Activated CD8-positive, alpha-beta memory T cell treated with anti-CD3 and anti-CD28 coated beads, Interleukin-2, amount 10 ng/mL, durations not matched to agents 7 days and 5 days (primary cell): Measurements from ENCODE around the gene OR2AT4. TPM values are rescaled to one million over a fixed set of nuclear protein-coding genes. Genes with fewer than 3 reads are reported as not detected.

Source experiments
- total RNA-seq, 2 experiments: library from RNA; stranded (reverse); gene quantifications; one replicate each; pipeline ENCODE4 v1.2.3, GENCODE V29; 2021

The OR2AT4 gene
- total RNA-seq, 2 experiments from 2014 or later = not detected

Other genes starting within 250 kb of the OR2AT4 start
- 10 to 100 TPM; 32.2 to 39.4 TPM for gene XRRA1, start 147.8 kb downstream of the OR2AT4 start, total RNA-seq
- 100 to 1,000 TPM; 130 to 156 TPM for gene SPCS2, start 147.6 kb downstream of the OR2AT4 start, total RNA-seq
- gene NEU3, start 107.9 kb downstream of the OR2AT4 start, total RNA-seq = 10 to 100 TPM; 14.2 to 20.0 TPM
- gene SLCO2B1, start 54.2 kb upstream of the OR2AT4 start, total RNA-seq = not detected
- gene TPBGL, start 143.9 kb upstream of the OR2AT4 start, total RNA-seq = under 1 TPM; 0.07 to 0.15 TPM